Measurements from ENCODE around the gene CCND2.
A peak's percentile ranks its signal among the peaks of the same experiment; 100 is the strongest.

Gene CCND2

GRCh38 chr12:4278329-4279197, 5.0 kb downstream of the CCND2 start:
- no peaks in the 10 kb centered on the region for H3K9me3 ChIP-seq (ENCODE audit: insufficient read depth, low read length)
- peak overlapping the region; percentile 86 for H3K27ac ChIP-seq (ENCODE audit: low read length)
- H3K4me3 ChIP-seq (ENCODE audit: low read length) = peak overlapping the region; percentile 93
- H3K9ac ChIP-seq (ENCODE audit: low read length) = peak overlapping the region; percentile 99
- peaks cover 95% of the 10 kb centered on the region for H3K36me3 ChIP-seq (replicated peaks; ENCODE audit: low read depth, low read length)
- TF ChIP-seq EZH2phosphoT487 (IDR thresholded peaks at IDR 0.05; ENCODE audit: low read depth) (no peak), CTCF (IDR thresholded peaks at IDR 0.05; ENCODE audit: low read depth, low read length) (no peak)
- peak overlapping the region; percentile 92 for H3K4me2 ChIP-seq (ENCODE audit: low read length)
- H3K79me2 ChIP-seq (ENCODE audit: low read length) = peaks cover 100% of the 10 kb centered on the region
- H2AFZ ChIP-seq (ENCODE audit: low read depth, low read length) = no peak overlapping the region
- H4K20me1 ChIP-seq (ENCODE audit: insufficient read depth, low read length) = peaks cover 78% of the 10 kb centered on the region
- H3K27me3 ChIP-seq (ENCODE audit: low read depth, low read length) = no peaks in the 10 kb centered on the region
- H3K4me1 ChIP-seq (ENCODE audit: low read length) = peaks cover 69% of the 10 kb centered on the region

- peaks cover 75% of the 10 kb centered on the region for H3K4me1 ChIP-seq (ENCODE audit: low read length)
- peak overlapping the region; percentile 93 for H3K4me3 ChIP-seq (ENCODE audit: low read length)
- peak overlapping the region; percentile 92 for H3K4me2 ChIP-seq (ENCODE audit: low read length)
- peaks cover 85% of the 10 kb centered on the region for H4K20me1 ChIP-seq (ENCODE audit: insufficient read depth, low read length)
- peak overlapping the region; percentile 86 for H3K27ac ChIP-seq (ENCODE audit: low read length)
- H3K36me3 ChIP-seq (replicated peaks; ENCODE audit: low read depth, low read length) = peaks cover 96% of the 10 kb centered on the region
- TF ChIP-seq EZH2phosphoT487 (IDR thresholded peaks at IDR 0.05; ENCODE audit: low read depth) (no peak), CTCF (IDR thresholded peaks at IDR 0.05; ENCODE audit: low read depth, low read length) (no peak)
- H3K9me3 ChIP-seq (ENCODE audit: insufficient read depth, low read length) = no peaks in the 10 kb centered on the region
- no peaks in the 10 kb centered on the region for H3K27me3 ChIP-seq (ENCODE audit: low read depth, low read length)
- H3K79me2 ChIP-seq (ENCODE audit: low read length) = peaks cover 100% of the 10 kb centered on the region
- H2AFZ ChIP-seq (ENCODE audit: low read depth, low read length) = no peak overlapping the region
- peak overlapping the region; percentile 99; the same call in 1 of the 2 replicates for H3K9ac ChIP-seq (ENCODE audit: low read length)
Measured at GRCh38 chr12:4279198-4279690, 5.7 kb downstream of the CCND2 start.

- H3K27ac ChIP-seq (ENCODE audit: low read length) = peak overlapping the region; percentile 86
- H2AFZ ChIP-seq (ENCODE audit: low read depth, low read length) = no peak overlapping the region
- peak overlapping the region; percentile 92 for H3K4me2 ChIP-seq (ENCODE audit: low read length)
- no peaks in the 10 kb centered on the region for H3K9me3 ChIP-seq (ENCODE audit: insufficient read depth, low read length)
- peaks cover 98% of the 10 kb centered on the region for H4K20me1 ChIP-seq (ENCODE audit: insufficient read depth, low read length)
- peaks cover 89% of the 10 kb centered on the region for H3K4me1 ChIP-seq (ENCODE audit: low read length)
- TF ChIP-seq EZH2phosphoT487 (IDR thresholded peaks at IDR 0.05; ENCODE audit: low read depth) (no peak), CTCF (IDR thresholded peaks at IDR 0.05; ENCODE audit: low read depth, low read length) (no peak)
- no peaks in the 10 kb centered on the region for H3K27me3 ChIP-seq (ENCODE audit: low read depth, low read length)
- no peak overlapping the region for H3K9ac ChIP-seq (ENCODE audit: low read length)
- H3K36me3 ChIP-seq (replicated peaks; ENCODE audit: low read depth, low read length) = peaks cover 94% of the 10 kb centered on the region
- peaks cover 100% of the 10 kb centered on the region for H3K79me2 ChIP-seq (ENCODE audit: low read length)
- H3K4me3 ChIP-seq (ENCODE audit: low read length) = peak overlapping the region; percentile 12; the same call in 1 of the 2 replicates
Measured at GRCh38 chr12:4280351-4281163, 7.0 kb downstream of the CCND2 start.

Measured in OCI-LY3 (cell line).